Measurements from ENCODE around the gene VAC14.

- TF ChIP-seq CTCF (conservative IDR thresholded peaks at IDR 0.05 in 1 of 2, IDR thresholded peaks at IDR 0.05 in 1 of 2; ENCODE audit: extremely low read depth in 1 of 2, insufficient read depth in 1 of 2, low read depth in 1 of 2, low read length in 2 of 2) (no peak), EZH2 (IDR thresholded peaks at IDR 0.05; ENCODE audit: borderline replicate concordance, low read length) (no peak)
These were observed 14.8 kb downstream of the VAC14 start for GRCh38 chr16:70786020-70786755.
